GM23338 (cell line): ENCODE measurements around the gene FANCL. TPM values are rescaled to one million over a fixed set of nuclear protein-coding genes. Genes with fewer than 3 reads are reported as not detected.

Experiments
- ATAC-seq: fragments of 200-7000 bp; cut with Tn5 transposase; 3 replicates; pipeline ENCODE4 v1.9.1; 2020
- DNase-seq: peaks from one replicate; pipeline ENCODE4 v3.0.0-alpha.2; 2015; ENCODE audit warnings: low spot score
- H2AFZ ChIP-seq: fragments of 200-600 bp; sonication (generic); 2 replicates; pipeline ENCODE4 v1.8.0; 2016; ENCODE audit warnings: antibody characterized with exemption, mild to moderate bottlenecking, moderate library complexity
- H3F3A ChIP-seq: fragments of 200-600 bp; sonication (generic); replicated peaks from 2 replicates; pipeline ENCODE4 v1.8.0; 2017; ENCODE audit warnings: antibody characterized with exemption, mixed run types, low read depth
- H3K27ac ChIP-seq: fragments of 200-600 bp; sonication (generic); 2 replicates; pipeline ENCODE4 v1.6.1; 2016; ENCODE audit warnings: low read depth
- H3K27me3 ChIP-seq: fragments of 200-600 bp; sonication (generic); 2 replicates; pipeline ENCODE4 v1.8.0; 2016; ENCODE audit warnings: mild to moderate bottlenecking, mixed run types, moderate library complexity; ENCODE audit not compliant: insufficient read depth
- H3K36me3 ChIP-seq: fragments of 200-600 bp; sonication (generic); 2 replicates; pipeline ENCODE4 v1.8.0; 2016; ENCODE audit warnings: mild to moderate bottlenecking; ENCODE audit not compliant: insufficient read depth
- H3K4me1 ChIP-seq: fragments of 200-600 bp; sonication (generic); 2 replicates; pipeline ENCODE4 v1.8.0; 2016; ENCODE audit warnings: mild to moderate bottlenecking, moderate library complexity; ENCODE audit not compliant: insufficient read depth
- H3K4me2 ChIP-seq: fragments of 200-600 bp; sonication (generic); 2 replicates; pipeline ENCODE4 v1.7.1; 2017; ENCODE audit warnings: mixed run types
- H3K4me3 ChIP-seq: fragments of 200-600 bp; sonication (generic); 2 replicates; pipeline ENCODE4 v1.6.1; 2016; ENCODE audit warnings: mixed run types
- H3K79me2 ChIP-seq: fragments of 200-600 bp; sonication (generic); replicated peaks from 2 replicates; pipeline ENCODE4 v1.8.0; 2017; ENCODE audit warnings: mild to moderate bottlenecking; ENCODE audit not compliant: insufficient read depth
- H3K9me2 ChIP-seq: fragments of 200-600 bp; sonication (generic); 2 replicates; pipeline ENCODE4 v1.8.0; 2017; ENCODE audit not compliant: insufficient read depth
- H4K20me1 ChIP-seq: fragments of 200-600 bp; sonication (generic); replicated peaks from 2 replicates; pipeline ENCODE4 v1.8.0; 2017; ENCODE audit warnings: mild to moderate bottlenecking; ENCODE audit not compliant: insufficient read depth
- H3K27ac Mint-ChIP-seq: 2 replicates; pipeline ENCODE4 v1.8.0; 2020; ENCODE audit warnings: inconsistent platforms, mild to moderate bottlenecking, moderate library complexity, mixed read lengths
- H3K27me3 Mint-ChIP-seq: 3 replicates; pipeline ENCODE4 v1.8.0; 2022; ENCODE audit warnings: low read depth, mild to moderate bottlenecking, moderate library complexity, mixed read lengths, inconsistent platforms; ENCODE audit not compliant: insufficient read depth, poor library complexity
- H3K36me3 Mint-ChIP-seq: 3 replicates; pipeline ENCODE4 v1.8.0; 2021; ENCODE audit warnings: low read depth, mild to moderate bottlenecking, inconsistent platforms, moderate library complexity, mixed read lengths
- H3K4me1 Mint-ChIP-seq: 3 replicates; pipeline ENCODE4 v1.8.0; 2020; ENCODE audit warnings: mild to moderate bottlenecking, inconsistent platforms, mixed read lengths
- H3K4me3 Mint-ChIP-seq: 3 replicates; pipeline ENCODE4 v1.8.0; 2021; ENCODE audit warnings: moderate library complexity, mild to moderate bottlenecking, inconsistent platforms, mixed read lengths
- H3K9me3 Mint-ChIP-seq: 3 replicates; pipeline ENCODE4 v1.8.0; 2020; ENCODE audit warnings: moderate library complexity, mild to moderate bottlenecking, inconsistent platforms, mixed read lengths
- CREB1 ChIP-seq: fragments of 250-450 bp; sonication (Bioruptor Pico); IDR thresholded peaks from 2 replicates; pipeline ENCODE4 v1.5.0; 2020; ENCODE audit warnings: low read depth, mild to moderate bottlenecking, moderate library complexity
- EZH2 ChIP-seq: fragments of 200-600 bp; sonication (generic); IDR thresholded peaks from one replicate; pipeline ENCODE4 v1.8.0; 2017; ENCODE audit warnings: antibody characterized with exemption, mild to moderate bottlenecking, low read depth; ENCODE audit not compliant: unreplicated experiment
- EZH2phosphoT487 ChIP-seq: fragments of 200-600 bp; sonication (generic); IDR thresholded peaks from one replicate; pipeline ENCODE4 v1.8.1; 2018; ENCODE audit warnings: antibody characterized with exemption; ENCODE audit not compliant: unreplicated experiment
- JUNB ChIP-seq: IDR thresholded peaks from one replicate; pipeline ENCODE4 v1.6.1; 2016; ENCODE audit warnings: antibody characterized with exemption; ENCODE audit not compliant: unreplicated experiment
- NANOG ChIP-seq: IDR thresholded peaks from 2 replicates; pipeline ENCODE4 v1.6.1; 2016; ENCODE audit warnings: antibody characterized with exemption, borderline replicate concordance
- POLR2AphosphoS5 ChIP-seq: IDR thresholded peaks from 2 replicates; pipeline ENCODE4 v1.6.1; 2016; ENCODE audit warnings: antibody characterized with exemption, low read depth
- STAT1 ChIP-seq: IDR thresholded peaks from one replicate; pipeline ENCODE4 v1.6.1; 2016; ENCODE audit warnings: antibody characterized with exemption; ENCODE audit not compliant: unreplicated experiment
- ZNF114 ChIP-seq: fragments of 250-450 bp; sonication (Bioruptor Pico); IDR thresholded peaks from 2 replicates; pipeline ENCODE4 v1.5.0; 2020; ENCODE audit warnings: mild to moderate bottlenecking, moderate library complexity
- ZNF331 ChIP-seq: fragments of 250-450 bp; sonication (Bioruptor Pico); IDR thresholded peaks from 2 replicates; pipeline ENCODE4 v1.5.0; 2020; ENCODE audit warnings: low read depth, mild to moderate bottlenecking, moderate library complexity
- polyA plus RNA-seq: library from polyadenylated mRNA; unstranded; fragments of >200 nt; fragmentation: Nextera tagmentation; extraction: Ambion mirVana; gene quantifications from 2 replicates; pipeline ENCODE4 v1.2.1, GENCODE V29; 2016
- total RNA-seq: library from RNA; depleted of rRNA; stranded (reverse); fragments of >200 nt; shearing (Covaris generic); gene quantifications from 2 replicates; pipeline ENCODE4 v1.2.3, GENCODE V29; 2014
- TF ChIP-seq, protein P1 (sequence below): IDR thresholded peaks from one replicate; pipeline ENCODE4 v1.6.1; 2018; ENCODE audit warnings: antibody characterized with exemption; ENCODE audit not compliant: unreplicated experiment
- TF ChIP-seq, protein P2 (sequence below), 2 experiments: fragments of 200-600 bp in 1 of 2; sonication (generic) in 1 of 2; conservative IDR thresholded peaks; 2 replicates each; pipeline versions ENCODE4 v1.5.1 to v1.6.1; 2016 to 2017; ENCODE audit warnings: antibody characterized with exemption in 2 of 2, low read depth in 2 of 2, mild to moderate bottlenecking in 2 of 2, moderate library complexity in 1 of 2
- TF ChIP-seq, protein P3 (sequence below): fragments of 250-450 bp; sonication (Bioruptor Pico); IDR thresholded peaks from 2 replicates; pipeline ENCODE4 v1.5.0; 2020; ENCODE audit warnings: mild to moderate bottlenecking, moderate library complexity
- TF ChIP-seq, protein P4 (sequence below): IDR thresholded peaks from 2 replicates; pipeline ENCODE4 v1.6.1; 2016; ENCODE audit warnings: antibody characterized with exemption

Gene FANCL
- total and polyA plus RNA-seq, 2 experiments from 2014 or later, result 90.4 to 97.8 TPM

DNA sequence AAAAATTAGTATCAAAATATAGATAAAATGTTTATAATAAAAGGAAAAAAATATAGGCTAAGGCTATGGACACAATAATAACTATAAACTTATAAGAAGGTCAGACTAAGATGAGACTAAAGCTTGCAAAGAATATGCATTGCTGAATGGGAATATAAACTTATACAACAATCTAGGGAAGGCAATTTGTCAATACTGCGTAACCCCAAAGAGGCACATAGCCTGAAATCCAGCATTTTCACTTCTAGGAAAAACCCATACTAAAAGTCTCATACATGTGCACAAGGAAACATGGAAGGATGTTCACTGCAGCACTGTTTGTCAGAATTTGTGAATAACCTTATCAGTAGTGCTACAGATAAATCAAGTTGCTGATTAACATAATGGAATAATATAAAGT, 45.5 kb downstream of the FANCL start:
- no peaks in the 10 kb centered on the region for H3K27me3 Mint-ChIP-seq
- Histone ChIP-seq H3K27me3 (no peaks in the 10 kb centered on the region), H4K20me1 (no peaks in the 10 kb centered on the region), H3K36me3 (0 out of 2 replicates have a peak, but pooled peaks cover 2% of the 10 kb centered on the region), H3K4me3 (no peak overlapping the region), H3F3A (no peaks in the 10 kb centered on the region), H3K27ac (no peak overlapping the region), H3K9me2 (no peaks in the 10 kb centered on the region), H3K79me2 (no peaks in the 10 kb centered on the region), H3K4me2 (no peak overlapping the region), H2AFZ (no peak overlapping the region), H3K4me1 (no peaks in the 10 kb centered on the region)
- no peak for ATAC-seq
- peaks cover 14% of the 10 kb centered on the region; the same call in 2 of the 3 replicates for H3K36me3 Mint-ChIP-seq
- DNase-seq, result no peak
- TF ChIP-seq ZNF331 (no peak), NANOG (no peak), STAT1 (no peak), CREB1 (no peak), ZNF114 (CRISPR knock-in tag) (no peak), EZH2 (no peak), EZH2phosphoT487 (no peak), POLR2AphosphoS5 (no peak), JUNB (no peak)
- TF ChIP-seq, protein P1, sequence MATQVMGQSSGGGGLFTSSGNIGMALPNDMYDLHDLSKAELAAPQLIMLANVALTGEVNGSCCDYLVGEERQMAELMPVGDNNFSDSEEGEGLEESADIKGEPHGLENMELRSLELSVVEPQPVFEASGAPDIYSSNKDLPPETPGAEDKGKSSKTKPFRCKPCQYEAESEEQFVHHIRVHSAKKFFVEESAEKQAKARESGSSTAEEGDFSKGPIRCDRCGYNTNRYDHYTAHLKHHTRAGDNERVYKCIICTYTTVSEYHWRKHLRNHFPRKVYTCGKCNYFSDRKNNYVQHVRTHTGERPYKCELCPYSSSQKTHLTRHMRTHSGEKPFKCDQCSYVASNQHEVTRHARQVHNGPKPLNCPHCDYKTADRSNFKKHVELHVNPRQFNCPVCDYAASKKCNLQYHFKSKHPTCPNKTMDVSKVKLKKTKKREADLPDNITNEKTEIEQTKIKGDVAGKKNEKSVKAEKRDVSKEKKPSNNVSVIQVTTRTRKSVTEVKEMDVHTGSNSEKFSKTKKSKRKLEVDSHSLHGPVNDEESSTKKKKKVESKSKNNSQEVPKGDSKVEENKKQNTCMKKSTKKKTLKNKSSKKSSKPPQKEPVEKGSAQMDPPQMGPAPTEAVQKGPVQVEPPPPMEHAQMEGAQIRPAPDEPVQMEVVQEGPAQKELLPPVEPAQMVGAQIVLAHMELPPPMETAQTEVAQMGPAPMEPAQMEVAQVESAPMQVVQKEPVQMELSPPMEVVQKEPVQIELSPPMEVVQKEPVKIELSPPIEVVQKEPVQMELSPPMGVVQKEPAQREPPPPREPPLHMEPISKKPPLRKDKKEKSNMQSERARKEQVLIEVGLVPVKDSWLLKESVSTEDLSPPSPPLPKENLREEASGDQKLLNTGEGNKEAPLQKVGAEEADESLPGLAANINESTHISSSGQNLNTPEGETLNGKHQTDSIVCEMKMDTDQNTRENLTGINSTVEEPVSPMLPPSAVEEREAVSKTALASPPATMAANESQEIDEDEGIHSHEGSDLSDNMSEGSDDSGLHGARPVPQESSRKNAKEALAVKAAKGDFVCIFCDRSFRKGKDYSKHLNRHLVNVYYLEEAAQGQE, result no peak
- TF ChIP-seq, protein P2, sequence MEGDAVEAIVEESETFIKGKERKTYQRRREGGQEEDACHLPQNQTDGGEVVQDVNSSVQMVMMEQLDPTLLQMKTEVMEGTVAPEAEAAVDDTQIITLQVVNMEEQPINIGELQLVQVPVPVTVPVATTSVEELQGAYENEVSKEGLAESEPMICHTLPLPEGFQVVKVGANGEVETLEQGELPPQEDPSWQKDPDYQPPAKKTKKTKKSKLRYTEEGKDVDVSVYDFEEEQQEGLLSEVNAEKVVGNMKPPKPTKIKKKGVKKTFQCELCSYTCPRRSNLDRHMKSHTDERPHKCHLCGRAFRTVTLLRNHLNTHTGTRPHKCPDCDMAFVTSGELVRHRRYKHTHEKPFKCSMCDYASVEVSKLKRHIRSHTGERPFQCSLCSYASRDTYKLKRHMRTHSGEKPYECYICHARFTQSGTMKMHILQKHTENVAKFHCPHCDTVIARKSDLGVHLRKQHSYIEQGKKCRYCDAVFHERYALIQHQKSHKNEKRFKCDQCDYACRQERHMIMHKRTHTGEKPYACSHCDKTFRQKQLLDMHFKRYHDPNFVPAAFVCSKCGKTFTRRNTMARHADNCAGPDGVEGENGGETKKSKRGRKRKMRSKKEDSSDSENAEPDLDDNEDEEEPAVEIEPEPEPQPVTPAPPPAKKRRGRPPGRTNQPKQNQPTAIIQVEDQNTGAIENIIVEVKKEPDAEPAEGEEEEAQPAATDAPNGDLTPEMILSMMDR (conservative IDR thresholded peaks at IDR 0.05; ENCODE audit: low read depth in 2 of 2), result no peak
- TF ChIP-seq, protein P3, sequence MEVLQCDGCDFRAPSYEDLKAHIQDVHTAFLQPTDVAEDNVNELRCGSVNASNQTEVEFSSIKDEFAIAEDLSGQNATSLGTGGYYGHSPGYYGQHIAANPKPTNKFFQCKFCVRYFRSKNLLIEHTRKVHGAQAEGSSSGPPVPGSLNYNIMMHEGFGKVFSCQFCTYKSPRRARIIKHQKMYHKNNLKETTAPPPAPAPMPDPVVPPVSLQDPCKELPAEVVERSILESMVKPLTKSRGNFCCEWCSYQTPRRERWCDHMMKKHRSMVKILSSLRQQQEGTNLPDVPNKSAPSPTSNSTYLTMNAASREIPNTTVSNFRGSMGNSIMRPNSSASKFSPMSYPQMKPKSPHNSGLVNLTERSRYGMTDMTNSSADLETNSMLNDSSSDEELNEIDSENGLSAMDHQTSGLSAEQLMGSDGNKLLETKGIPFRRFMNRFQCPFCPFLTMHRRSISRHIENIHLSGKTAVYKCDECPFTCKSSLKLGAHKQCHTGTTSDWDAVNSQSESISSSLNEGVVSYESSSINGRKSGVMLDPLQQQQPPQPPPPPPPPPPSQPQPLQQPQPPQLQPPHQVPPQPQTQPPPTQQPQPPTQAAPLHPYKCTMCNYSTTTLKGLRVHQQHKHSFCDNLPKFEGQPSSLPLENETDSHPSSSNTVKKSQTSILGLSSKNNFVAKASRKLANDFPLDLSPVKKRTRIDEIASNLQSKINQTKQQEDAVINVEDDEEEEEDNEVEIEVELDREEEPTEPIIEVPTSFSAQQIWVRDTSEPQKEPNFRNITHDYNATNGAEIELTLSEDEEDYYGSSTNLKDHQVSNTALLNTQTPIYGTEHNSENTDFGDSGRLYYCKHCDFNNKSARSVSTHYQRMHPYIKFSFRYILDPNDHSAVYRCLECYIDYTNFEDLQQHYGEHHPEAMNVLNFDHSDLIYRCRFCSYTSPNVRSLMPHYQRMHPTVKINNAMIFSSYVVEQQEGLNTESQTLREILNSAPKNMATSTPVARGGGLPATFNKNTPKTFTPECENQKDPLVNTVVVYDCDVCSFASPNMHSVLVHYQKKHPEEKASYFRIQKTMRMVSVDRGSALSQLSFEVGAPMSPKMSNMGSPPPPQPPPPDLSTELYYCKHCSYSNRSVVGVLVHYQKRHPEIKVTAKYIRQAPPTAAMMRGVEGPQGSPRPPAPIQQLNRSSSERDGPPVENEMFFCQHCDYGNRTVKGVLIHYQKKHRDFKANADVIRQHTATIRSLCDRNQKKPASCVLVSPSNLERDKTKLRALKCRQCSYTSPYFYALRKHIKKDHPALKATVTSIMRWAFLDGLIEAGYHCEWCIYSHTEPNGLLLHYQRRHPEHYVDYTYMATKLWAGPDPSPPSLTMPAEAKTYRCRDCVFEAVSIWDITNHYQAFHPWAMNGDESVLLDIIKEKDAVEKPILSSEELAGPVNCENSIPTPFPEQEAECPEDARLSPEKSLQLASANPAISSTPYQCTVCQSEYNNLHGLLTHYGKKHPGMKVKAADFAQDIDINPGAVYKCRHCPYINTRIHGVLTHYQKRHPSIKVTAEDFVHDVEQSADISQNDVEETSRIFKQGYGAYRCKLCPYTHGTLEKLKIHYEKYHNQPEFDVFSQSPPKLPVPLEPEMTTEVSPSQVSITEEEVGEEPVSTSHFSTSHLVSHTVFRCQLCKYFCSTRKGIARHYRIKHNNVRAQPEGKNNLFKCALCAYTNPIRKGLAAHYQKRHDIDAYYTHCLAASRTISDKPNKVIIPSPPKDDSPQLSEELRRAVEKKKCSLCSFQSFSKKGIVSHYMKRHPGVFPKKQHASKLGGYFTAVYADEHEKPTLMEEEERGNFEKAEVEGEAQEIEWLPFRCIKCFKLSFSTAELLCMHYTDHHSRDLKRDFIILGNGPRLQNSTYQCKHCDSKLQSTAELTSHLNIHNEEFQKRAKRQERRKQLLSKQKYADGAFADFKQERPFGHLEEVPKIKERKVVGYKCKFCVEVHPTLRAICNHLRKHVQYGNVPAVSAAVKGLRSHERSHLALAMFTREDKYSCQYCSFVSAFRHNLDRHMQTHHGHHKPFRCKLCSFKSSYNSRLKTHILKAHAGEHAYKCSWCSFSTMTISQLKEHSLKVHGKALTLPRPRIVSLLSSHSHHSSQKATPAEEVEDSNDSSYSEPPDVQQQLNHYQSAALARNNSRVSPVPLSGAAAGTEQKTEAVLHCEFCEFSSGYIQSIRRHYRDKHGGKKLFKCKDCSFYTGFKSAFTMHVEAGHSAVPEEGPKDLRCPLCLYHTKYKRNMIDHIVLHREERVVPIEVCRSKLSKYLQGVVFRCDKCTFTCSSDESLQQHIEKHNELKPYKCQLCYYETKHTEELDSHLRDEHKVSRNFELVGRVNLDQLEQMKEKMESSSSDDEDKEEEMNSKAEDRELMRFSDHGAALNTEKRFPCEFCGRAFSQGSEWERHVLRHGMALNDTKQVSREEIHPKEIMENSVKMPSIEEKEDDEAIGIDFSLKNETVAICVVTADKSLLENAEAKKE (CRISPR knock-in tag), result no peak
- TF ChIP-seq, protein P4, sequence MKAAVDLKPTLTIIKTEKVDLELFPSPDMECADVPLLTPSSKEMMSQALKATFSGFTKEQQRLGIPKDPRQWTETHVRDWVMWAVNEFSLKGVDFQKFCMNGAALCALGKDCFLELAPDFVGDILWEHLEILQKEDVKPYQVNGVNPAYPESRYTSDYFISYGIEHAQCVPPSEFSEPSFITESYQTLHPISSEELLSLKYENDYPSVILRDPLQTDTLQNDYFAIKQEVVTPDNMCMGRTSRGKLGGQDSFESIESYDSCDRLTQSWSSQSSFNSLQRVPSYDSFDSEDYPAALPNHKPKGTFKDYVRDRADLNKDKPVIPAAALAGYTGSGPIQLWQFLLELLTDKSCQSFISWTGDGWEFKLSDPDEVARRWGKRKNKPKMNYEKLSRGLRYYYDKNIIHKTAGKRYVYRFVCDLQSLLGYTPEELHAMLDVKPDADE, result no peak
- no peak overlapping the region for H3K4me3 Mint-ChIP-seq
- H3K4me1 Mint-ChIP-seq, result no peaks in the 10 kb centered on the region
- no peak overlapping the region for H3K27ac Mint-ChIP-seq
- no peaks in the 10 kb centered on the region for H3K9me3 Mint-ChIP-seq
